Loucy (cell line): ENCODE data around the gene RXRA.

Experiments
- H2AFZ ChIP-seq: fragments of 200-600 bp; sonication (generic); 2 replicates; pipeline ENCODE4 v1.6.0; 2016; ENCODE audit warnings: antibody characterized with exemption, mild to moderate bottlenecking, low read length, moderate library complexity
- H3F3A ChIP-seq: fragments of 200-600 bp; 2 replicates; pipeline ENCODE4 v1.6.0; 2016; ENCODE audit warnings: antibody characterized with exemption, low read depth, mild to moderate bottlenecking
- H3K27me3 ChIP-seq: fragments of 200-600 bp; sonication (generic); 2 replicates; pipeline ENCODE4 v1.6.1; 2014; ENCODE audit warnings: low read length, mild to moderate bottlenecking; ENCODE audit not compliant: insufficient read depth, poor library complexity, severe bottlenecking
- H3K36me3 ChIP-seq: fragments of 200-600 bp; sonication (generic); 2 replicates; pipeline ENCODE4 v1.6.1; 2016; ENCODE audit warnings: low read length; ENCODE audit not compliant: insufficient read depth
- H3K4me1 ChIP-seq: fragments of 200-600 bp; sonication (generic); 2 replicates; pipeline ENCODE4 v1.5.1; 2014; ENCODE audit warnings: low read length, mild to moderate bottlenecking; ENCODE audit not compliant: insufficient read depth, poor library complexity, severe bottlenecking
- H3K4me2 ChIP-seq: fragments of 200-600 bp; sonication (generic); 2 replicates; pipeline ENCODE4 v1.6.0; 2014; ENCODE audit warnings: antibody characterized with exemption, low read length, low read depth, mild to moderate bottlenecking; ENCODE audit not compliant: poor library complexity, severe bottlenecking
- H3K4me3 ChIP-seq: fragments of 200-600 bp; sonication (generic); 2 replicates; pipeline ENCODE4 v1.5.1; 2014; ENCODE audit warnings: low read length, mild to moderate bottlenecking, mixed read lengths; ENCODE audit not compliant: poor library complexity, severe bottlenecking
- H3K79me2 ChIP-seq: fragments of 200-600 bp; sonication (generic); 2 replicates; pipeline ENCODE4 v1.6.1; 2014; ENCODE audit warnings: low read length; ENCODE audit not compliant: insufficient read depth
- H3K9ac ChIP-seq: fragments of 200-600 bp; sonication (generic); 2 replicates; pipeline ENCODE4 v1.6.0; 2014; ENCODE audit warnings: mild to moderate bottlenecking, low read depth, low read length, moderate library complexity; ENCODE audit not compliant: poor library complexity, severe bottlenecking
- H3K9me2 ChIP-seq: fragments of 200-600 bp; sonication (generic); replicated peaks from 2 replicates; pipeline ENCODE4 v1.6.1; 2016; ENCODE audit warnings: low read depth, low read length, mixed read lengths
- H3K9me3 ChIP-seq: fragments of 200-600 bp; sonication (generic); 2 replicates; pipeline ENCODE4 v1.6.1; 2014; ENCODE audit warnings: mild to moderate bottlenecking, antibody characterized with exemption, low read length, low read depth; ENCODE audit not compliant: insufficient read depth
- H4K20me1 ChIP-seq: fragments of 200-600 bp; sonication (generic); 2 replicates; pipeline ENCODE4 v1.6.0; 2014; ENCODE audit warnings: antibody characterized with exemption, low read length, mild to moderate bottlenecking; ENCODE audit not compliant: insufficient read depth, poor library complexity, severe bottlenecking
- CTCF ChIP-seq: fragments of 200-600 bp; sonication (generic); conservative IDR thresholded peaks from 2 replicates; pipeline ENCODE4 v1.5.1; 2014; ENCODE audit warnings: mild to moderate bottlenecking, antibody characterized with exemption, low read length
- EZH2phosphoT487 ChIP-seq: fragments of 200-600 bp; IDR thresholded peaks from 2 replicates; pipeline ENCODE4 v1.6.1; 2018; ENCODE audit warnings: antibody characterized with exemption, mild to moderate bottlenecking, moderate library complexity, borderline replicate concordance

The RXRA gene

DNA sequence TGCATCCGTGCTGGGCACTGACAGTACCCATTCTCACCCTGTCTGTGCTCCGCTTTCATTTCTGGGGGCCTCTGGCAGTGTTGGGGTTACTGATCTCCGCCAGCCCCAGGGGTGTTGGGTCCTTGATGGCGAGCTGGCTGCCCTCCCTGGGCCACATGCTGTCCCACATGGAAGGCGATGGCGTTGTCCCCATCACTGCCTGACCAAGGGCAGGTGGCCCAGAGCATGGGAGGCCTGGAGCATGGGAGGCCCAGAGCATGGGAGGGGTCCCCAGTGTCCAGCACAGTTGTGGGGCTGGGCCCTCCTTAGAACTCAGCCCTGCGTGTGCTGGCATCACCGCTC, 50.9 kb downstream of the RXRA start:
- Histone ChIP-seq H3K36me3 (no peaks in the 10 kb centered on the region), H3K27me3 (no peaks in the 10 kb centered on the region), H3K9ac (no peak overlapping the region), H3F3A (no peaks in the 10 kb centered on the region), H3K4me2 (no peak overlapping the region), H3K4me3 (no peak overlapping the region), H3K4me1 (peaks cover 51% of the 10 kb centered on the region), H2AFZ (no peak overlapping the region), H3K9me2 (no peaks in the 10 kb centered on the region), H3K79me2 (peaks cover 86% of the 10 kb centered on the region), H4K20me1 (no peaks in the 10 kb centered on the region), H3K9me3 (no peaks in the 10 kb centered on the region)
- TF ChIP-seq EZH2phosphoT487 (no peak), CTCF (no peak)

- H4K20me1 ChIP-seq = no peaks in the 10 kb centered on the region
- H3K36me3 ChIP-seq = no peaks in the 10 kb centered on the region
- no peak overlapping the region for H3K4me2 ChIP-seq
Observed at GRCh38 chr9:134377976-134378375, 51.7 kb downstream of the RXRA start.

DNA sequence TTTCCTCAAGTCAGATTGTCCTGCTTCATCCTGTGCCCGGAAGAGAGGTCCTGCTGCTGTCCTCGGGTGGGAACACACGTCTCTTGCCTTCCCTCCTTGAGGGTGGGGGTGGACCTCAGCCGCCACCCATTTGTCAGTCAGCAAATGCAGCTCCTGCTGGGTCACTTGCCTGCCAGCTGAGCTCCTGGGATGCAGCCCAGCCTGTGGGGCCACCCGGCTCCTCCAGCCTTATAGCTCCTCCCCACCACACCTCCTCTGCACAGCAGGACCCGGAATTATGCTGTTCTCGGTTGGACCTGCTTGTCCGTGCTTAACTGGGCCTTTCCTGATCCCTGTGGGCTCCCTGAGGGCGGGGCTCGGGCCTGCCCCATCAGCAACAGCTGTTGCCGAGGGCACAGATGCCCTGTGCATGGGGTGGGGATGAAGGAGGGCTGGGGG, 52.7 kb downstream of the RXRA start:
- Histone ChIP-seq H2AFZ (no peak overlapping the region), H3K27me3 (no peaks in the 10 kb centered on the region), H3K4me3 (no peak overlapping the region), H3K4me1 (peaks cover 59% of the 10 kb centered on the region), H3K9me2 (no peaks in the 10 kb centered on the region), H3K4me2 (no peak overlapping the region), H4K20me1 (no peaks in the 10 kb centered on the region), H3K9ac (no peak overlapping the region), H3K9me3 (no peaks in the 10 kb centered on the region), H3F3A (no peaks in the 10 kb centered on the region), H3K79me2 (peaks cover 87% of the 10 kb centered on the region), H3K36me3 (no peaks in the 10 kb centered on the region)
- TF ChIP-seq EZH2phosphoT487 = no peak
- no peak for TF ChIP-seq CTCF

More at GRCh38 chr9:134377976-134378375, 51.7 kb downstream of the RXRA start:
- Histone ChIP-seq H3K79me2 (peaks cover 85% of the 10 kb centered on the region), H3K9me2 (no peaks in the 10 kb centered on the region), H3K27me3 (no peaks in the 10 kb centered on the region), H3K9me3 (no peaks in the 10 kb centered on the region), H2AFZ (no peak overlapping the region), H3K4me3 (no peak overlapping the region), H3F3A (no peaks in the 10 kb centered on the region), H3K9ac (no peak overlapping the region), H3K4me1 (peaks cover 55% of the 10 kb centered on the region)
- TF ChIP-seq CTCF = no peak
- TF ChIP-seq EZH2phosphoT487 = no peak
